NCI-H1930 (cell line): ENCODE data around the gene MAGEF1.
A peak's percentile ranks its signal among the peaks of the same experiment; 100 is the strongest.

ENCODE experiments used
- DNase-seq, 2 experiments: peaks; one replicate each; lab custom pipeline; 2025; lab: John Stamatoyannopoulos, UW

The MAGEF1 gene

GRCh38 chr3:184711493-184712247 is at the start of gene MAGEF1:
TSS of gene MAGEF1 (minus strand) at chr3:184712064. CDS start at chr3:184711821, 243 bp downstream.
- DNase-seq, result peak; percentile 62 to 86

- no peak for DNase-seq
Observed at GRCh38 chr3:184761075-184761841, 49.4 kb upstream of the MAGEF1 start.

GRCh38 chr3:184760337-184761074 is 48.6 kb upstream of the MAGEF1 start:
- no peak for DNase-seq

- DNase-seq, result no peak
Observed at GRCh38 chr3:184759666-184760200, 47.9 kb upstream of the MAGEF1 start.

- DNase-seq, result no peak
Observed at GRCh38 chr3:184758056-184758455, 46.2 kb upstream of the MAGEF1 start.

GRCh38 chr3:184757022-184757651 is 45.3 kb upstream of the MAGEF1 start:
- DNase-seq, result no peak

GRCh38 chr3:184756151-184757021 is 44.5 kb upstream of the MAGEF1 start:
- DNase-seq, result no peak

GRCh38 chr3:184755315-184755731 is 43.5 kb upstream of the MAGEF1 start:
- DNase-seq, result no peak

- DNase-seq, result no peak
Observed at GRCh38 chr3:184752361-184752760, 40.5 kb upstream of the MAGEF1 start.

- no peak for DNase-seq
Observed at GRCh38 chr3:184751204-184752040, 39.6 kb upstream of the MAGEF1 start.

GRCh38 chr3:184750349-184751083 is 38.7 kb upstream of the MAGEF1 start:
- DNase-seq, result no peak

- DNase-seq, result no peak
Observed at GRCh38 chr3:184749168-184749744, 37.4 kb upstream of the MAGEF1 start.

GRCh38 chr3:184748219-184749135 is 36.6 kb upstream of the MAGEF1 start:
- DNase-seq, result no peak

GRCh38 chr3:184746131-184747120 is 34.6 kb upstream of the MAGEF1 start:
- no peak for DNase-seq

- DNase-seq, result no peak
Observed at GRCh38 chr3:184745526-184745925, 33.7 kb upstream of the MAGEF1 start.

- DNase-seq, result no peak
Observed at GRCh38 chr3:184743248-184743647, 31.4 kb upstream of the MAGEF1 start.
